Endothelial cell of umbilical vein (primary cell): ENCODE measurements around the gene CSF2. TPM values are rescaled to one million over a fixed set of nuclear protein-coding genes. Genes with fewer than 3 reads are reported as not detected.

Experiments used
- BruUV-seq: library from RNA; stranded (reverse); fragments of 400-500 nt; replicated peaks from 2 replicates; lab custom pipeline; 2021; lab: Mats Ljungman, UMichigan
- CTCF ChIA-PET: fragments of 300-600, 350-600 bp; sonication (Branson Sonifier 250); formaldehyde crosslinking; loops from one replicate; lab custom pipeline; 2021; ENCODE audit warnings: antibody characterized with exemption, inconsistent platforms; lab: Charles Lee
- POLR2A ChIA-PET: fragments of 300-600, 350-600 bp; sonication (Branson Sonifier 250); formaldehyde crosslinking; loops from one replicate; lab custom pipeline; 2021; ENCODE audit warnings: antibody characterized with exemption, inconsistent platforms; lab: Charles Lee
- DNase-seq: peaks from one replicate; pipeline ENCODE4 v3.0.0-alpha.2; 2011; ENCODE audit warnings: low read depth, low spot score
- FAIRE-seq: peaks from 2 replicates; lab custom pipeline; 2011; peaks lifted over from hg19 to GRCh38; lab: Jason Lieb, UNC
- H2AFZ ChIP-seq: 2 replicates; pipeline ENCODE4 v1.6.0; 2012; ENCODE audit warnings: low read depth, low read length, control low read depth, inconsistent platforms
- H3K27ac ChIP-seq: 2 replicates; pipeline ENCODE4 v1.5.1; 2011; ENCODE audit warnings: low read depth, mild to moderate bottlenecking, control low read depth, low read length, moderate library complexity; ENCODE audit not compliant: insufficient read depth
- H3K27me3 ChIP-seq, 2 experiments: 2 replicates each; pipeline versions ENCODE4 v1.6.0 to v1.6.1; 2011; ENCODE audit warnings: low read length in 2 of 2, mixed read lengths in 1 of 2; ENCODE audit not compliant: control insufficient read depth in 2 of 2, insufficient read depth in 2 of 2
- H3K36me3 ChIP-seq, 2 experiments: 2 replicates in 1 of 2; 3 replicates in 1 of 2; pipeline ENCODE4 v1.5.1; 2011; ENCODE audit warnings: low read length in 2 of 2, mild to moderate bottlenecking in 1 of 2, moderate library complexity in 1 of 2; ENCODE audit not compliant: control insufficient read depth in 2 of 2, insufficient read depth in 2 of 2; ENCODE audit errors: extremely low read depth in 1 of 2
- H3K4me1 ChIP-seq: 3 replicates; pipeline ENCODE4 v1.5.1; 2011; ENCODE audit warnings: mild to moderate bottlenecking, low read length; ENCODE audit not compliant: control insufficient read depth, insufficient read depth; ENCODE audit errors: extremely low read depth
- H3K4me2 ChIP-seq: 2 replicates; pipeline ENCODE4 v1.6.1; 2011; ENCODE audit warnings: low read length, control low read depth, mixed read lengths; ENCODE audit not compliant: insufficient read depth
- H3K4me3 ChIP-seq, 3 experiments: fragments of 200-600 bp in 1 of 3; sonication (generic), shearing (Covaris generic) in 1 of 3; replicated peaks in 1 of 3; 2 replicates each; pipeline ENCODE4 v1.5.1; 2011 to 2016; ENCODE audit warnings: control low read depth in 3 of 3, low read length in 3 of 3, mild to moderate bottlenecking in 2 of 3, inconsistent platforms in 1 of 3, low read depth in 1 of 3, moderate library complexity in 1 of 3; ENCODE audit not compliant: insufficient read depth in 1 of 3
- H3K79me2 ChIP-seq: 2 replicates; pipeline ENCODE4 v1.6.0; 2012; ENCODE audit warnings: low read length, inconsistent platforms; ENCODE audit not compliant: control insufficient read depth, insufficient read depth
- H3K9ac ChIP-seq: replicated peaks from 2 replicates; pipeline ENCODE3; 2011; ENCODE audit warnings: low read length, control low read depth; ENCODE audit not compliant: insufficient read depth; ENCODE audit errors: extremely low read depth
- H3K9me1 ChIP-seq: replicated peaks from 3 replicates; pipeline ENCODE4 v1.6.0; 2011; ENCODE audit warnings: mild to moderate bottlenecking, low read length; ENCODE audit not compliant: control insufficient read depth, insufficient read depth; ENCODE audit errors: extremely low read depth
- H3K9me3 ChIP-seq: replicated peaks from 2 replicates; pipeline ENCODE4 v1.5.1; 2012; ENCODE audit warnings: low read length, inconsistent platforms; ENCODE audit not compliant: control insufficient read depth, insufficient read depth
- H4K20me1 ChIP-seq: replicated peaks from 2 replicates; pipeline ENCODE3; 2011; ENCODE audit warnings: mild to moderate bottlenecking, low read length; ENCODE audit not compliant: control insufficient read depth, insufficient read depth; ENCODE audit errors: extremely low read depth
- EZH2 ChIP-seq: IDR thresholded peaks from 2 replicates; pipeline ENCODE4 v1.6.1; 2012; ENCODE audit warnings: borderline replicate concordance, low read depth, mild to moderate bottlenecking, moderate library complexity, low read length, inconsistent platforms; ENCODE audit not compliant: severe bottlenecking
- FOS ChIP-seq: IDR thresholded peaks from 2 replicates; pipeline ENCODE4 v1.6.1; 2011; ENCODE audit warnings: mild to moderate bottlenecking, low read length, moderate library complexity, borderline replicate concordance; ENCODE audit not compliant: insufficient read depth
- GATA2 ChIP-seq: IDR thresholded peaks from 2 replicates; pipeline ENCODE4 v1.7.0; 2011; ENCODE audit warnings: low read depth, mild to moderate bottlenecking, moderate library complexity, mixed read lengths, low read length; ENCODE audit not compliant: insufficient read length, insufficient read depth
- JUN ChIP-seq: IDR thresholded peaks from 2 replicates; pipeline ENCODE4 v1.6.1; 2011; ENCODE audit warnings: borderline replicate concordance, low read depth; ENCODE audit not compliant: insufficient read length, insufficient read depth
- MYC ChIP-seq: IDR thresholded peaks from one replicate; pipeline ENCODE4 v1.6.1; 2011; ENCODE audit warnings: mild to moderate bottlenecking, low read depth, low read length
- POLR2A ChIP-seq: IDR thresholded peaks from 2 replicates; pipeline ENCODE4 v1.6.1; 2012; ENCODE audit warnings: low read depth, mild to moderate bottlenecking, control low read depth, low read length
- POLR2AphosphoS5 ChIP-seq: IDR thresholded peaks from 2 replicates; pipeline ENCODE4 v1.6.1; 2012; ENCODE audit warnings: low read depth, mild to moderate bottlenecking, control low read depth, low read length, moderate library complexity; ENCODE audit not compliant: insufficient read depth
- dilution Hi-C: fragments of 300-500 bp; cut with MboI; formaldehyde crosslinking; loops from one replicate; pipeline ENCODE4 v1.15.0; 2019; ENCODE audit warnings: low sequenced_read_pairs; ENCODE audit not compliant: extremely low pct_ligation_motif_present
- intact Hi-C: fragments of 100-400 bp; cut with micrococcal nuclease; formaldehyde crosslinking; loops from one replicate; pipeline ENCODE4 v1.10.0; 2022
- polyA plus RNA-seq, 4 experiments: library from polyadenylated mRNA; depleted of rRNA in 3 of 4; stranded (reverse) in 3 of 4; unstranded in 1 of 4; fragments of >200 nt; gene quantifications; 2 replicates each; pipeline versions ENCODE4 v1.2.1 to v1.2.3, GENCODE V29; 2011 to 2012; ENCODE audit warnings: missing spikeins in 1 of 4
- total RNA-seq: library from RNA; stranded (reverse); gene quantifications from 2 replicates; pipeline ENCODE4 v1.2.3, GENCODE V29; 2021
- TF ChIP-seq, protein P1 (sequence below): IDR thresholded peaks from 2 replicates; pipeline ENCODE4 v1.6.1; 2011; ENCODE audit not compliant: insufficient read depth, insufficient read length
- TF ChIP-seq, protein P2 (sequence below), 2 donors: IDR thresholded peaks; 1 replicate in 1 of 2; 2 replicates in 1 of 2; pipeline ENCODE4 v1.5.1; 2011; ENCODE audit warnings: low read length in 2 of 2, mild to moderate bottlenecking in 2 of 2, moderate library complexity in 2 of 2, control low read depth in 1 of 2, inconsistent platforms in 1 of 2, low read depth in 1 of 2; ENCODE audit not compliant: insufficient read depth in 1 of 2; ENCODE audit errors: extremely low read depth in 1 of 2

CSF2 gene
- total and polyA plus RNA-seq, 2 donors (not counting 3 experiments of a cell fraction or from before 2014, with no cell fraction given): not detected

DNA sequence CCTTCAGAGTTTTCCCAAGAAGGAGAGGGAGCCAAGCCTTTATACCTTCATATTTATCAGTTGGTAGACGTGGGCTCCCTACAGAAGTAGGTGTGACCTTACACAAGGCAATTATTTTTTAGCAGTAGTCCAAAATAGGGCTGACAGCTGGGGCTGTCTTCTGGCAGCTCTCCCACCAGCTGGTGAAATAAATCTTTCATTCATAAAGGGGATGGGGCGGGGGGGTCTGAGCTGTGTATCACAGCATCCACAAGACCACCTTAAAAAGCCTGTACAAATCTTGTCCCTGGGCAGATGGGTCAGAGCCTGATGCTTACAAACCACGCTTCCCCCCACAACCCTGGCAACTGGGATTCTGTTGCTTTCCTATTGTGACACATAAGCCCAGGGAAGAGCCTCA, 19.7 kb downstream of the CSF2 start:
- Histone ChIP-seq H3K9me1 (no peaks in the 10 kb centered on the region), H3K27ac (no peak overlapping the region), H3K9ac (no peak overlapping the region), H3K4me1 (peaks cover 21% of the 10 kb centered on the region), H3K9me3 (no peaks in the 10 kb centered on the region), H3K79me2 (no peaks in the 10 kb centered on the region), H2AFZ (no peak overlapping the region), H4K20me1 (no peaks in the 10 kb centered on the region), H3K4me2 (no peak overlapping the region), H3K27me3 (no peaks in the 10 kb centered on the region), H3K4me3 (no peak overlapping the region), H3K36me3 (no peaks in the 10 kb centered on the region)
- FAIRE-seq (no peak), DNase-seq (no peak)
- no TSS peak for BruUV-seq
- POLR2A ChIA-PET: no interaction called here
- intact Hi-C loops: no loop called here
- dilution Hi-C loops: no loop called here
- TF ChIP-seq GATA2 (no peak), JUN (no peak), POLR2A (no peak), EZH2 (no peak), FOS (no peak), MYC (no peak), POLR2AphosphoS5 (no peak)
- TF ChIP-seq, protein P1, sequence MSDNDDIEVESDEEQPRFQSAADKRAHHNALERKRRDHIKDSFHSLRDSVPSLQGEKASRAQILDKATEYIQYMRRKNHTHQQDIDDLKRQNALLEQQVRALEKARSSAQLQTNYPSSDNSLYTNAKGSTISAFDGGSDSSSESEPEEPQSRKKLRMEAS: no peak
- TF ChIP-seq, protein P2, sequence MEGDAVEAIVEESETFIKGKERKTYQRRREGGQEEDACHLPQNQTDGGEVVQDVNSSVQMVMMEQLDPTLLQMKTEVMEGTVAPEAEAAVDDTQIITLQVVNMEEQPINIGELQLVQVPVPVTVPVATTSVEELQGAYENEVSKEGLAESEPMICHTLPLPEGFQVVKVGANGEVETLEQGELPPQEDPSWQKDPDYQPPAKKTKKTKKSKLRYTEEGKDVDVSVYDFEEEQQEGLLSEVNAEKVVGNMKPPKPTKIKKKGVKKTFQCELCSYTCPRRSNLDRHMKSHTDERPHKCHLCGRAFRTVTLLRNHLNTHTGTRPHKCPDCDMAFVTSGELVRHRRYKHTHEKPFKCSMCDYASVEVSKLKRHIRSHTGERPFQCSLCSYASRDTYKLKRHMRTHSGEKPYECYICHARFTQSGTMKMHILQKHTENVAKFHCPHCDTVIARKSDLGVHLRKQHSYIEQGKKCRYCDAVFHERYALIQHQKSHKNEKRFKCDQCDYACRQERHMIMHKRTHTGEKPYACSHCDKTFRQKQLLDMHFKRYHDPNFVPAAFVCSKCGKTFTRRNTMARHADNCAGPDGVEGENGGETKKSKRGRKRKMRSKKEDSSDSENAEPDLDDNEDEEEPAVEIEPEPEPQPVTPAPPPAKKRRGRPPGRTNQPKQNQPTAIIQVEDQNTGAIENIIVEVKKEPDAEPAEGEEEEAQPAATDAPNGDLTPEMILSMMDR (IDR thresholded peaks at IDR 0.05; ENCODE audit: extremely low read depth in 1 of 2, insufficient read depth in 1 of 2, low read depth in 1 of 2, low read length in 2 of 2): no peak
- CTCF ChIA-PET: interaction anchor here (1.1 to 1.5 kb wide), 3 partner anchors 21 to 30 kb away, joined by 3 to 5 read pairs (median 3); no protein-coding TSS in a partner anchor
